ENCODE measurements around the gene ARRB2. TPM values are rescaled to one million over a fixed set of nuclear protein-coding genes. Genes with fewer than 3 reads are reported as not detected.

The ARRB2 gene
- 15.3 and 18.1 TPM in 2 replicates for total RNA-seq

DNA sequence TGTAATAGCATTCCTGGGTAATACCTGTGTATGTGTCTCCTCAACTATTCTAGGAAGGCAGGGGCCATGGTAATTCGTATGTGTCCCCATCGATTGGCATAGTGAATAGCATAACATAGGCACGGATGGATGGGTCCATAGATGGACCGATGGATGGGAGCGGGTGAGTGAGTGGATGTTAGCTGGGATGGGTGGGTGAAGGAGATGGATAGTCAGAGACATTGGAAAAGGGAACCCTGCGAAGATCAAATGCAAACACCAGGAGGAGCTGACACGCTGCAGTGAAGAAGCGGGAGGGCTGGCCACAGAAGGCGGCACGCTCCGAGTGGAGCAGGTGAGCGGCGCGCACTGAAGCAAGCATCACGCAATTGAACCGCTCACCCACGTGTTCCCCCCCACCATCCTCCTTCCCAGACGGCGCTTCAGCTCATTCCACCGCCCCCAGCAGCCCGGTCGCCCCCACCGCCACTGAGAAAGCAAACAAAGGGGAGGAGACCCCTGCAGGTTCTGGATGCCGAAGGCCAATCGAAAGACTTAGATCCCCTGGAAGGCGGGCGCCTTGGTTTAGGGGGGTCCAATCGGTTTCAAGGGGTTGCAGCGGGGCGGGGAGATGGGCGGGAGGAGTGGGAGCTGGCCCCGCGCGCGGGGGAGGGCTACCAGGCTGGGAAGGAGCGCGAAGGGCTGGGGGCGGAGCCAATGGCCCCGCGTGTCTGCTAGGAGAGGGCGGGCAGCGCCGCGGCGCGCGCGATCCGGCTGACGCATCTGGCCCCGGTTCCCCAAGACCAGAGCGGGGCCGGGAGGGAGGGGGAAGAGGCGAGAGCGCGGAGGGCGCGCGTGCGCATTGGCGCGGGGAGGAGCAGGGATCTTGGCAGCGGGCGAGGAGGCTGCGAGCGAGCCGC is at the start of gene ARRB2:
Gene ARRB2, plus strand, starts transcription at position 839 of the 899 bp plus-strand sequence. CDS start 90 bp downstream, outside the sequence.

DNA sequence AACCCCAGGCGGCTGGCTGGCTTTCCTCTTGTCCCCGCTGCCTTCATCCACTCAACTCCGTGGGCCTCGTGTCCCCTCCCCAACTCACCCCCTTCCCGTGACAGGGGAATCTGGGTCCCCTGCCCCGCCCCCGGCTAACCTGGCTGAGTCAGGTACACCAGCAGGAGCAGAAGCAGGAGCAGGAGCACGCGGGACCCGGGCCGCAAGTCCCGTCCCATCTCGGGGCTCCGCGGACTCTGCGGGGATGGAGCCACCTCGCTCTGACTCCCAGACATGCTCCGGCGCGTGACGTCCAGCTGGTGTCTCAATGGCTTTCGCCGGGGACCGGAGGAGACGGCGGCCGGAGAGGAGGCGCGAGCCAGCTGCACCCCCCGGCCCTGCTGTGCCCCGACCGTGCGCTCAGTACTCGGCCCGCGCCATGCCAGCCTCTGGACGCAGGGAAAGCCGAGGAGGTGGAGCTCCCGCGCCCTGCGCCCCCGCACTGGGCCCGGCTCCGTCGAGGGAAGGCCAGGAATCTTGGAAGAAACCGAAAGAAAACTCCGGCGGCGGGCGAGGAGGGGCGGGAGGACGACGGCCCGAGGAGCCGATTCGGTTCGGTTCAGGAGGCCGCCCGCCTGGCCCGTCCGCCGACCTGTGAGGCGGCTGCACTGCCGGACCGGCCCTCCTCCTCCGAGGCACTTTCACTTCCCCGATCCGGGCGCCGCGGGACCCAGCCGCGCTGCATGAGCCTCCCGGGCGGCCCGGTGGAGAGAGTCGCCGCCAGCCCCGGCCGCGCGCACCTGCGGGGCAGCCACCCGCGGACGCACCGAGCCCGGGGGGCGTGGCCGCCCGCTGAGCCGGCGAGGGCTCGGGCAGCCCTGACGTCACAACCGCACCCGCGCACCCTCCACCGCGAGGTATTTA is 28.9 kb downstream of the ARRB2 start, which contains the start of the genes CXCL16 and ZMYND15:
Gene CXCL16, minus strand, starts transcription at position 807 of the 903 bp plus-strand sequence. Its CDS starts 589 bp downstream, at position 218.
Gene ZMYND15, plus strand, starts transcription at position 712 of the 903 bp plus-strand sequence. CDS start 716 bp downstream, outside the sequence.

Other genes with a start within 250 kb of the ARRB2 start
- 69.0 and 75.5 TPM in 2 replicates for gene SPNS2, start 211.8 kb upstream of the ARRB2 start, total RNA-seq
- 85.0 and 85.7 TPM in 2 replicates for gene MYBBP1A, start 155.2 kb upstream of the ARRB2 start, total RNA-seq
- gene GGT6, start 150.1 kb upstream of the ARRB2 start, total RNA-seq = not detected in 2 replicates
- 0.20 TPM in 1 of 2 replicates, not detected in the other for gene SMTNL2, start 126.1 kb upstream of the ARRB2 start, total RNA-seq
- gene ALOX15, start 69.0 kb upstream of the ARRB2 start, total RNA-seq = not detected in 2 replicates
- 38.2 and 40.3 TPM in 2 replicates for gene PELP1, start 6.5 kb upstream of the ARRB2 start, total RNA-seq
- 27.3 and 31.6 TPM in 2 replicates for gene MED11, start 20.8 kb downstream of the ARRB2 start, total RNA-seq
- 0.07 and 0.10 TPM in 2 replicates for gene ZMYND15, start 29.2 kb downstream of the ARRB2 start, total RNA-seq
- 10.3 and 11.9 TPM in 2 replicates for gene CXCL16, start 29.3 kb downstream of the ARRB2 start, total RNA-seq
- gene TM4SF5, start 61.3 kb downstream of the ARRB2 start, total RNA-seq = not detected in 2 replicates
- 0.13 and 0.44 TPM in 2 replicates for gene VMO1, start 75.7 kb downstream of the ARRB2 start, total RNA-seq
- not detected in 2 replicates for gene GLTPD2, start 78.3 kb downstream of the ARRB2 start, total RNA-seq
- gene PSMB6, start 85.5 kb downstream of the ARRB2 start, total RNA-seq = 334 and 357 TPM in 2 replicates
- 18.0 and 18.8 TPM in 2 replicates for gene PLD2, start 96.5 kb downstream of the ARRB2 start, total RNA-seq
- gene MINK1, start 122.7 kb downstream of the ARRB2 start, total RNA-seq = 30.3 and 30.9 TPM in 2 replicates
- 0.30 and 0.93 TPM in 2 replicates for gene C17orf107, start 188.9 kb downstream of the ARRB2 start, total RNA-seq
- gene CHRNE, start 192.5 kb downstream of the ARRB2 start, total RNA-seq = 1.5 and 2.5 TPM in 2 replicates
- gene GP1BA, start 221.6 kb downstream of the ARRB2 start, total RNA-seq = 0.05 TPM in 1 of 2 replicates, not detected in the other
- 45.6 and 62.0 TPM in 2 replicates for gene SLC25A11, start 229.4 kb downstream of the ARRB2 start, total RNA-seq
- 41.0 and 49.0 TPM in 2 replicates for gene RNF167, start 229.6 kb downstream of the ARRB2 start, total RNA-seq
- gene PFN1, start 237.9 kb downstream of the ARRB2 start, total RNA-seq = 1,622 and 1,639 TPM in 2 replicates
- gene ENO3, start 240.5 kb downstream of the ARRB2 start, total RNA-seq = 0.10 TPM in 1 of 2 replicates, not detected in the other